Stimulated activated CD8-positive, alpha-beta memory T cell treated with anti-CD3 and anti-CD28 coated beads, Interleukin-15, amount 100 ng/mL, for 24 hours (primary cell): ENCODE results near the gene RGS14.
A peak's percentile ranks its signal among the peaks of the same experiment; 100 is the strongest.
"Not testable (repeated sequence)": the region's sequence is repeated elsewhere in the genome, so short reads cannot be mapped to it uniquely, and the experiment has no call there.

Source experiments
- DNase-seq: peaks from one replicate; pipeline ENCODE4 v3.0.0-alpha.2; 2020; ENCODE audit warnings: low read depth

The RGS14 gene

GRCh38 chr5:177349762-177350161 is 8.0 kb upstream of the RGS14 start:
- no peak for DNase-seq

GRCh38 chr5:177350776-177351391 is 6.8 kb upstream of the RGS14 start:
- no peak for DNase-seq

- DNase-seq, result peak; percentile 67
These were observed 6.1 kb upstream of the RGS14 start, which contains the start of gene LMAN2 for GRCh38 chr5:177351392-177352329. Gene LMAN2 (minus strand): TSS chr5:177351668. CDS start chr5:177351647, 21 bp downstream.

- no peak for DNase-seq
These were observed 4.6 kb upstream of the RGS14 start for GRCh38 chr5:177353093-177353492.

- DNase-seq, result no peak
These were observed 3.5 kb upstream of the RGS14 start for GRCh38 chr5:177354256-177354655.

GRCh38 chr5:177354711-177355110 is 3.0 kb upstream of the RGS14 start:
- DNase-seq, result no peak

- DNase-seq, result no peak
These were observed 2.4 kb upstream of the RGS14 start for GRCh38 chr5:177355162-177355867.

GRCh38 chr5:177355868-177356168 is 1.9 kb upstream of the RGS14 start:
- DNase-seq, result no peak

- DNase-seq, result no peak
These were observed 978 bp upstream of the RGS14 start for GRCh38 chr5:177356746-177357145.

- DNase-seq, result no peak
These were observed 622 bp upstream of the RGS14 start for GRCh38 chr5:177357146-177357458.

- DNase-seq, result no peak
These were observed 671 bp downstream of the RGS14 start for GRCh38 chr5:177358370-177358819.

GRCh38 chr5:177359451-177359851 is 1.7 kb downstream of the RGS14 start:
- no peak for DNase-seq

- no peak for DNase-seq
These were observed 2.1 kb downstream of the RGS14 start for GRCh38 chr5:177359860-177360259.

- DNase-seq, result not testable (repeated sequence)
These were observed 3.0 kb downstream of the RGS14 start for GRCh38 chr5:177360740-177361139.

GRCh38 chr5:177361418-177362291 is 3.9 kb downstream of the RGS14 start:
- no peak for DNase-seq

GRCh38 chr5:177362292-177362609 is 4.5 kb downstream of the RGS14 start:
- no peak for DNase-seq

- DNase-seq, result peak; percentile 40
These were observed 5.1 kb downstream of the RGS14 start for GRCh38 chr5:177362610-177363507.

GRCh38 chr5:177363565-177363964 is 5.8 kb downstream of the RGS14 start:
- no peak for DNase-seq

- no peak for DNase-seq
These were observed 6.6 kb downstream of the RGS14 start for GRCh38 chr5:177364159-177364962.

GRCh38 chr5:177365845-177366527 is 8.3 kb downstream of the RGS14 start:
- DNase-seq, result no peak
